Measurements from ENCODE around the gene UNC13A. TPM values are rescaled to one million over a fixed set of nuclear protein-coding genes. Genes with fewer than 3 reads are reported as not detected.

The UNC13A gene
- polyA plus RNA-seq, 1 donor from 2014 or later = 7.8 TPM

- Histone ChIP-seq H3K9me3 (ENCODE audit: low read length) (no peaks in the 10 kb centered on the region), H3K27me3 (ENCODE audit: insufficient read depth, low read depth, low read length) (peaks cover 14% of the 10 kb centered on the region), H3K4me2 (ENCODE audit: low read length) (no peak overlapping the region), H3K9me2 (ENCODE audit: insufficient read depth, low read length) (no peaks in the 10 kb centered on the region), H3K9ac (ENCODE audit: low read length) (no peak overlapping the region), H3F3A (ENCODE audit: insufficient read depth, low read length, poor library complexity, severe bottlenecking) (no peaks in the 10 kb centered on the region), H3K4me3 (ENCODE audit: low read length) (no peak overlapping the region), H2AFZ (ENCODE audit: low read depth, low read length) (no peak overlapping the region), H3K79me2 (replicated peaks; ENCODE audit: insufficient read depth, low read length) (no peaks in the 10 kb centered on the region), H3K36me3 (ENCODE audit: insufficient read depth, low read length) (no peaks in the 10 kb centered on the region), H3K27ac (ENCODE audit: low read length) (no peak overlapping the region), H4K20me1 (ENCODE audit: insufficient read depth) (no peaks in the 10 kb centered on the region)
- TF ChIP-seq POLR2AphosphoS5 (IDR thresholded peaks at IDR 0.05) = no peak
- TF ChIP-seq MXI1 (conservative IDR thresholded peaks at IDR 0.05; ENCODE audit: poor library complexity, severe bottlenecking) = no peak
- TF ChIP-seq EZH2 (IDR thresholded peaks at IDR 0.05; ENCODE audit: borderline replicate concordance, insufficient read depth, low read length, poor library complexity, severe bottlenecking) = no peak
- TF ChIP-seq EP300 (conservative IDR thresholded peaks at IDR 0.05; ENCODE audit: poor library complexity, severe bottlenecking) = no peak
- TF ChIP-seq CTCF (IDR thresholded peaks at IDR 0.05; ENCODE audit: poor library complexity, severe bottlenecking) = no peak
- no peak for TF ChIP-seq TAF1 (IDR thresholded peaks at IDR 0.05; ENCODE audit: low read depth)
- no peak for TF ChIP-seq REST (IDR thresholded peaks at IDR 0.05; ENCODE audit: borderline replicate concordance)
- no peak for TF ChIP-seq SMC3 (conservative IDR thresholded peaks at IDR 0.05; ENCODE audit: poor library complexity)
- TF ChIP-seq RAD21 (conservative IDR thresholded peaks at IDR 0.05) = no peak
These were observed 5.9 kb downstream of the UNC13A start for GRCh38 chr19:17682273-17682672.

- H3K79me2 ChIP-seq (replicated peaks; ENCODE audit: insufficient read depth, low read length) = no peaks in the 10 kb centered on the region
- H3K27ac ChIP-seq (ENCODE audit: low read length) = no peak overlapping the region
- H4K20me1 ChIP-seq (ENCODE audit: insufficient read depth) = no peaks in the 10 kb centered on the region
These were observed 6.5 kb downstream of the UNC13A start for GRCh38 chr19:17681505-17682125.

More at GRCh38 chr19:17681505-17682125, 6.5 kb downstream of the UNC13A start:
- no peak for TF ChIP-seq RAD21 (conservative IDR thresholded peaks at IDR 0.05)
- no peak for TF ChIP-seq MXI1 (conservative IDR thresholded peaks at IDR 0.05; ENCODE audit: poor library complexity, severe bottlenecking)
- Histone ChIP-seq H3K9me2 (ENCODE audit: insufficient read depth, low read length) (no peaks in the 10 kb centered on the region), H3K4me2 (ENCODE audit: low read length) (no peak overlapping the region), H3K4me3 (ENCODE audit: low read length) (no peak overlapping the region), H3K9ac (ENCODE audit: low read length) (no peak overlapping the region), H3F3A (ENCODE audit: insufficient read depth, low read length, poor library complexity, severe bottlenecking) (no peaks in the 10 kb centered on the region), H3K9me3 (ENCODE audit: low read length) (no peaks in the 10 kb centered on the region), H3K36me3 (ENCODE audit: insufficient read depth, low read length) (no peaks in the 10 kb centered on the region), H2AFZ (ENCODE audit: low read depth, low read length) (no peak overlapping the region), H3K27me3 (ENCODE audit: insufficient read depth, low read depth, low read length) (peaks cover 14% of the 10 kb centered on the region)

Data from neural cell (in vitro differentiated cells).